ENCODE data around the gene HMSD. TPM values are rescaled to one million over a fixed set of nuclear protein-coding genes. Genes with fewer than 3 reads are reported as not detected.

Gene HMSD
- total RNA-seq, 4 donors from 2014 or later, result 0.34 TPM; not detected in 3

DNA sequence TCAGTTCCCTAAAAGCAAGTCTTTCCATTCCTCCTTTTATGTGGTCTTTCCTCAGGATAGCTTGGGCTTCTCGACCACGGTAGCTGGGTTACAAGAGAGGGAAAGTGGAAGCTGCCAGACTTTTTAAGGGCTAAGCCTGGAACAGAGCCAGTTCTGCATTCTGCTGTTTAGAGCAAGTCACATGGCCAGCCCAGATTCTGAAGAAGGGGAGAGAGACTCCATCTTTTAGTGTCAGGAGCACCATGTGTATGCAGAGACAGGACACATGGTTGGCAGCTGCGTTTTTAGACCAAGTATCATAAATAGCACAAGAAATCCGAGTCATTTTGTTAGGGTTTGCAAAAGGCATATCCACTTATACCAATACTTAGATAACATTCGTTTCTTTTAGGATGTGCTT lies 4.7 kb downstream of the HMSD start:
- TF ChIP-seq, protein P1, sequence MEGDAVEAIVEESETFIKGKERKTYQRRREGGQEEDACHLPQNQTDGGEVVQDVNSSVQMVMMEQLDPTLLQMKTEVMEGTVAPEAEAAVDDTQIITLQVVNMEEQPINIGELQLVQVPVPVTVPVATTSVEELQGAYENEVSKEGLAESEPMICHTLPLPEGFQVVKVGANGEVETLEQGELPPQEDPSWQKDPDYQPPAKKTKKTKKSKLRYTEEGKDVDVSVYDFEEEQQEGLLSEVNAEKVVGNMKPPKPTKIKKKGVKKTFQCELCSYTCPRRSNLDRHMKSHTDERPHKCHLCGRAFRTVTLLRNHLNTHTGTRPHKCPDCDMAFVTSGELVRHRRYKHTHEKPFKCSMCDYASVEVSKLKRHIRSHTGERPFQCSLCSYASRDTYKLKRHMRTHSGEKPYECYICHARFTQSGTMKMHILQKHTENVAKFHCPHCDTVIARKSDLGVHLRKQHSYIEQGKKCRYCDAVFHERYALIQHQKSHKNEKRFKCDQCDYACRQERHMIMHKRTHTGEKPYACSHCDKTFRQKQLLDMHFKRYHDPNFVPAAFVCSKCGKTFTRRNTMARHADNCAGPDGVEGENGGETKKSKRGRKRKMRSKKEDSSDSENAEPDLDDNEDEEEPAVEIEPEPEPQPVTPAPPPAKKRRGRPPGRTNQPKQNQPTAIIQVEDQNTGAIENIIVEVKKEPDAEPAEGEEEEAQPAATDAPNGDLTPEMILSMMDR (IDR thresholded peaks at IDR 0.05), result no peak
- TF ChIP-seq POLR2A (IDR thresholded peaks at IDR 0.05), result no peak
- peak; percentile 54 to 55 for DNase-seq
- H3K4me1 ChIP-seq, result peaks cover 0 to 9% of the 10 kb centered on the region in 2 donors
- H3K9me3 ChIP-seq, result no peaks in the 10 kb centered on the region
- no peaks in the 10 kb centered on the region for H3K36me3 ChIP-seq
- H3K27ac ChIP-seq, result no peak overlapping the region
- H3K27me3 ChIP-seq, result no peaks in the 10 kb centered on the region
- intact Hi-C loops (cut with DNase I), result no loop called here
- WGBS, 2 donors, result 42 to 48% methylated on average over 5 of the region's 5 CpGs
- H3K4me3 ChIP-seq (replicated peaks in 1 of 3), result no peak overlapping the region

DNA sequence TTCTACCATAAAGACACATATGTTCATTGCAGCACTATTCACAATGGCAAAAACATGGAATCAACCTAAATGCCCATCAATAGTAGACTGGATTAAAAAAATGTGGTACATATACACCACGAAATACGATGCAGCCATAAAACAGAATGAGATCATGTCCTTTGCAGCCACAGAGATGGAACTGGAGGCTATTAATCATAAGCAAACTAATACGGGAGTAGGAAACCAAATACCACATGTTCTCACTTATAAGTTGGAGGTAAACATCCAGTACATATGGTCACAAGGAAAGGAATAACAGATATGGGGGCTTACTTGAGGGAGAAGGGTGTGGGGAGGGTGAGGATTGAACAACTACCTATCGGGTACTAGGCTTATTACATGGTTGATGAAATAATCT lies 7.7 kb downstream of the HMSD start:
- H3K9me3 ChIP-seq, result no peaks in the 10 kb centered on the region
- H3K4me1 ChIP-seq, result no peaks in the 10 kb centered on the region
- TF ChIP-seq, protein P1 (IDR thresholded peaks at IDR 0.05), result no peak
- no peak for TF ChIP-seq POLR2A (IDR thresholded peaks at IDR 0.05)
- H3K4me3 ChIP-seq (replicated peaks in 1 of 3), result no peak overlapping the region
- intact Hi-C loops (cut with DNase I), result no loop called here
- H3K27me3 ChIP-seq, result no peaks in the 10 kb centered on the region
- DNase-seq, result no peak
- 75 to 85% methylated on average over 4 of the region's 4 CpGs for WGBS, 2 donors
- H3K36me3 ChIP-seq, result no peaks in the 10 kb centered on the region
- H3K27ac ChIP-seq, result no peak overlapping the region

DNA sequence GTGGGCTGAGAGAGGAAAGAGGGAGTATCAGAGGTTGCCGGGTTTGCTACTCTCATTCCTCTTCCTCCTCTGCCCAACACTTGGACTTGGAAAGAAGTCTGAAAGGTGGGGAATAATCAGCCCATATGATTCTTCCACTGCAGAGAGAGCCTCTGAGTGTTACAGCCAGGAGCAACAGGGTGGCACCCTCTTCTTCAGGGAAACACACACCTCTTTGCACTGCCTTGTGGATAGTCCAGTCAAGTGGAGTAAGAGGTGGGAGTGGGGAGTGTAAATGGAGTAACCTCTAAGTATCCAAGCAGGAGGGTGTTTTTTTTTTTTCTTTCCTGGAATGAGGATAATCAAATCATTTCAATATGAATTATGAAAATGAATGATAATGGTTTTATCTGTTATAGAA lies 11.8 kb downstream of the HMSD start:
- Histone ChIP-seq H3K27ac (no peak overlapping the region), H3K9me3 (no peaks in the 10 kb centered on the region), H3K4me1 (no peaks in the 10 kb centered on the region), H3K4me3 (replicated peaks in 1 of 3) (no peak overlapping the region), H3K27me3 (no peaks in the 10 kb centered on the region), H3K36me3 (no peaks in the 10 kb centered on the region)
- intact Hi-C loops (cut with DNase I), result no loop called here
- DNase-seq, result no peak
- TF ChIP-seq POLR2A (IDR thresholded peaks at IDR 0.05), result no peak
- 79 to 84% methylated on average over 1 of the region's 1 CpG for WGBS, 2 donors

DNA sequence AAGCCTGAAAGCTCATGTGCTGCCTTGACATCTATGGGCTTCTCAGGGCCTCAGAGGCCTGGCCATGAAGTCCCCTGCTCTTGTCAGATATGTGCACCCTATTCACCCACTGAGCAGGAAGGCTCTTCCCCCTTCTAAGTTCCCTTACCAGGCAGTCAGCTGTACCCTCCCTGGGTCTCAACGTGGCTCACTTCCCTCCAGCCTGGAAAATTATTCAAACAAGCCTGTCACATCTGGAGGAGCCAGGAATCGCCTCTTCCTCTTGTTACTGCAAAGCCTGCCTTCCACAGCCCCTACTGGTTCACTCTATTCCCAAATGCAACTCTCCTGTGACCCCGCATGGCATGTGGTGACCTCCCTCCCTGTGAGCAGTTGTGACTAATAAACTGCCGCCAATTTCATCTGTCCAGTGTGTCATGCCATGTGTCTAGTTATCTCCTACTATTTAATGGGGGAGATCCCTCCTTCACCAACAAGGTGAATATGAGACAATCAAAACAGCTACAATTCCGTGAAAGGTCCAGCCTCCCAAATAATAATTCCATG lies 12.4 kb downstream of the HMSD start:
- Histone ChIP-seq H3K27me3 (no peaks in the 10 kb centered on the region), H3K27ac (no peak overlapping the region), H3K36me3 (no peaks in the 10 kb centered on the region), H3K4me3 (replicated peaks in 1 of 3) (no peak overlapping the region), H3K9me3 (no peaks in the 10 kb centered on the region), H3K4me1 (no peaks in the 10 kb centered on the region)
- 72 to 73% methylated on average over 5 of the region's 5 CpGs for WGBS, 2 donors
- no peak for DNase-seq
- TF ChIP-seq POLR2A (IDR thresholded peaks at IDR 0.05), result no peak
- TF ChIP-seq, protein P1 (IDR thresholded peaks at IDR 0.05), result no peak
- intact Hi-C loops (cut with DNase I), result no loop called here

DNA sequence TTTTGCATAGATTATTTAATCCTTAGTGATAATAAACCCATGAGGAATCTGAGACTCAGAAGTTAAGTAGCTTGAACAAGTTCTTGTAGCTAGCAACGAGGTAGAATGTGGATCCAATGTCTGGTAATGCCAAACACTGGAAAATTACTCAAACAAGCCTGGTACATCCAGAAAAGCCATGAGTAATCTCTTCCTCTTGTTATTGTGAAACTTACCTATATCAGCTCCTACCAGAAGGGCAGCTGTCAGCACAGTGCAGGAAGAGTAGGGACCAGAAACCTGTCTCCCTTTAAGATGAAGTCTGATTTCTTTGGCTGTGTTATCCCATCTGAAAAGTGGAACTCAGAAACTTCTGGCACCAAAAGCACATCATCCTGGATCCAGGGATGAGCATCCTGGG lies 13.0 kb downstream of the HMSD start:
- intact Hi-C loops (cut with DNase I), result no loop called here
- DNase-seq, result no peak

More for the DNA sequence above, 13.0 kb downstream of the HMSD start:
- no peak overlapping the region for H3K27ac ChIP-seq
- H3K4me1 ChIP-seq, result peaks cover 0 to 4% of the 10 kb centered on the region in 2 donors
- H3K4me3 ChIP-seq (replicated peaks in 1 of 3), result no peak overlapping the region
- H3K36me3 ChIP-seq, result no peaks in the 10 kb centered on the region
- no peak for TF ChIP-seq POLR2A (IDR thresholded peaks at IDR 0.05)
- TF ChIP-seq, protein P1 (IDR thresholded peaks at IDR 0.05), result no peak
- WGBS, 2 donors, result 38 to 50% methylated on average over 1 of the region's 1 CpG
- H3K27me3 ChIP-seq, result no peaks in the 10 kb centered on the region
- no peaks in the 10 kb centered on the region for H3K9me3 ChIP-seq
